ENCODE results near the gene GP9. TPM values are rescaled to one million over a fixed set of nuclear protein-coding genes. Genes with fewer than 3 reads are reported as not detected.
"Not testable (repeated sequence)": the region's sequence is repeated elsewhere in the genome, so short reads cannot be mapped to it uniquely, and the experiment has no call there.

The GP9 gene
- polyA plus RNA-seq, 1 donor: 0.42 TPM

DNA sequence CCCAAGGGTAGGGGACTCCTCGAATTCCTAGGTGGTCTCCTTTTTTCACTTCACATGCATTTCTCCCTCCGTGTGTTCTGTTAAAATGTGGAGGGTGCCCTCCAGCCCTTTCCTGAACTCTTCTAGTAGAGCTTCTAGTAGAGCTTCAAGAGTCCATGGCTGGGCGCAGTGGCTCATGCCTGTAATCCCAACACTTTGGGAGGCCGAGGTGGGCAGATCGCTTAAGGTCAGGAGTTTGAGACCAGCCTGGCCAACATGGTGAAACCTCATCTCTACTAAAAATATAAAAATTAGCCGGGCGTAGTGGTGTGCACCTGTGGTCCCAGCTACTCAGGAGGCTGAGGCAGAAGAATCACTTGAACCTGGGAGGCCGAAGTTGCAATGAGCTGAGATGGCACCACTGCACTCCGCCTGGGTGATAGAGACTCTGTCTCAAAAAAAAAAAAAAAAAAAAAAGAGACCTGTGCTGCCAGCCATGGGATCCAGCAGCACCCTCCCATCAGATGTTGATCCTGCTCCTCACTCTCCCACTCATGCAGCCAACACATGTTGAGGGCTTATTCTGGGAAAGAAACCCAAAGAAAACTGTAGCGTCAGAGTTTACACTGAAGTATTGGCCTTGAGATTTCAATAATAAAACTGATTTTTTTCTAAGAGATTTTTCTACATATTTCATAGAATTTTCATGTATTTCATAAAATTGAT, 50.6 kb downstream of the GP9 start:
- DNase-seq (ENCODE audit: low read depth): not testable (repeated sequence)

Other genes with a start within 250 kb of the GP9 start
- gene ACAD9, start 181.2 kb upstream of the GP9 start, polyA plus RNA-seq (ENCODE audit: insufficient read length): 22.7 TPM
- 1.1 TPM for gene CFAP92, start 66.7 kb upstream of the GP9 start, polyA plus RNA-seq (ENCODE audit: insufficient read length)
- 1.6 TPM for gene EFCC1, start 59.5 kb upstream of the GP9 start, polyA plus RNA-seq (ENCODE audit: insufficient read length)
- gene RAB43, start 61.0 kb downstream of the GP9 start, polyA plus RNA-seq (ENCODE audit: insufficient read length): 2.7 TPM
- gene ISY1, start 100.3 kb downstream of the GP9 start, polyA plus RNA-seq (ENCODE audit: insufficient read length): 34.5 TPM
- 311 TPM for gene CNBP, start 123.1 kb downstream of the GP9 start, polyA plus RNA-seq (ENCODE audit: insufficient read length)
- 106 TPM for gene COPG1, start 188.8 kb downstream of the GP9 start, polyA plus RNA-seq (ENCODE audit: insufficient read length)
- 21.8 TPM for gene HMCES, start 218.1 kb downstream of the GP9 start, polyA plus RNA-seq (ENCODE audit: insufficient read length)